ENCODE measurements around the gene XRCC4.

Gene XRCC4

DNA sequence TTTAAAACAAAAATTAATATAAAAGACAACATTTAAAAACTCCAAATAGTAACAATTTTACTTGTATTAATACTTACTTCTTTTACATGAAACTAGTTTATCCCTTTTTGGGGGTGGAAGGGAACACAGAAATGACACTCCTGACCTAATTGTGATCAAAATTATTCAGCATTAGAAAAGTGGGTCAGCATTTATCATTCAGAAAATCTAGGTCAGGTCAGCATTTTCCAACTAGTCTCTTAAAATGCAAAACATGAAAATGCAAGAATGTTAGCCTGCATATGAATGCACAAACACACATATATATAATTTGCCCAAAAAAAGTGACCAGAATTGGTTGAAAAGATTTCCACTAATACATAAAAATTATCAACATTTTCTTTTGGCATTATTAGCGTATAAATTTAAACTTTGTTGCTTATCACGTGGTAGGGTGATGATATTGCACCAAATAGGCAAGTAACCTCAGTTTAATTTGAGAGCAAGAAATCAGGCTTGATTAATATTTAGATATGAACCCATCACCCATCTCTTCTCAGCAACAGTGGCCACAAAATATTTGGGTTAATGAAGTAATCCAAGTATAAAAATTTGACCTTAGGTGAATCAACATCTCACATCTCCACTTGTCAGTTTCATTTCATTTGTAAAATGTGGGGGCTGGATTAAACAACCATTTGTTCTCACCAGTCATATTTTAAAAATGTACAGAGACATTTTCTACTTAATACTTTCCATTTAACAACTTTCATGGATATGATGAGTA, 5.9 kb upstream of the XRCC4 start:
- no peak for DNase-seq (ENCODE audit: low read depth)

DNA sequence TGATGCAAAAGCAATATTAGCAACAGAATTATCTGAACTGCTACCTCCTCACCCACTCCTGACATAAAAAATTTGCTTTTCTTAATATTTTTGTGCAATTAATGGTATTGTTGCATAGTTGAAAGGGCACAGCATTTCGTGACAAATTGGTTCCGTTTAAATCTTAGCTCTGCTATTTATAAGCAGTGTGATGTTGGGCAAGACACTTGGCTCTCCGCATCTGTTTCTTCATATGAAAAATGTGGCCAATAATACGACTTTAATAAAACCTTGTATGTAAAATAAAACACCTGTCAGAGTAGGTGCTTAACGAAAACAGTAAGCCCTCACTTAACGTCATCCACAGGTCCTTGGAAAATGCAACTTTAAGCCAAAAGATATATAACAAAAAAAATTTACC, 4.4 kb upstream of the XRCC4 start:
- no peak for DNase-seq (ENCODE audit: low read depth)

DNA sequence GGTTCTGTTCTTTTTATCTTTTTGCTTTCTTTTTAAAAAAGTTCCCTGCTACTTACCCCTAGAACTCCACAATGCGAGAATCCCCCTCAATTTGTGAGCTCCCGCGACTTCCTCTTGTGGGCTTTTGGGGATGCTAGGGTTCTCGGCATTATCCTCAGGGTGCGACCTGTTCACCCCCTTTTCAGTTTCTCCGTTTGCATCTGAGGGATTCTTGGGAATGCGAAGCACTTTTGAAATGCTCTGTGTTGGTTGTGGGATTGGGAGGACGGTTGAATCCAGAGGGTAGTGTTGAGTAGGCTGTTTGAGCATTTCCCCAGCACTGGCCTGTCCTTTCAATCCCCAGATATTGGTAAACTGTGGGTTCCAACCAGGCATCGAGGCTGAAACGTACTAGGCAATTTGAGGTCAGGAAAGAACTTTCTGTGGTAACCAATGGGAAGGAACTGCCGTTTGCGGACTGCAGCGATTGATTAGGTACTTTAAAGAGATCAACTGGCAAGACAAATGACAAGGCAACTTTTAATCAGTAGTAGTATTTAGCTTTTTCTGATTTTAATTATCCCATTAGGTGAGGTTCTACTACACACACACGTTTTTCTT, 415 bp downstream of the XRCC4 start:
- no peak for DNase-seq (ENCODE audit: low read depth)

DNA sequence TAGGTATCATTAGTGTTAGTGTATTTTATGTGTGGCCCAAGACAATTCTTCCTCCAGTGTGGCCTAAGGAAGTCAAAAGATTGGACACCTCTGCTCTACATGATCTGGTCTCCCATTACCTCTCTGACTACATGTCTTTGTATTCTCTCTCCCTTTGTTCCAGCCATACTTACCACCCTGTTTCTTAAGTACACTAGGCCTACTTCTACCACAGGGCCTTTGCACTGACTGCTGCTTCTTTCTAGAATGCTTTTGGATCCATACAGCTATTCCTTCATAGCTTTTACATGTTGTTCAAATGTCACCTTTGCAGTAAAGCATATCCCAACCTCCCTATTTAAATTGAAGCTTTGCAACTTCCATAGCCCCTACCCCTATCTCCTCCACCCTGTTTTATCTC, 5.4 kb downstream of the XRCC4 start:
- no peak for DNase-seq (ENCODE audit: low read depth)

DNA sequence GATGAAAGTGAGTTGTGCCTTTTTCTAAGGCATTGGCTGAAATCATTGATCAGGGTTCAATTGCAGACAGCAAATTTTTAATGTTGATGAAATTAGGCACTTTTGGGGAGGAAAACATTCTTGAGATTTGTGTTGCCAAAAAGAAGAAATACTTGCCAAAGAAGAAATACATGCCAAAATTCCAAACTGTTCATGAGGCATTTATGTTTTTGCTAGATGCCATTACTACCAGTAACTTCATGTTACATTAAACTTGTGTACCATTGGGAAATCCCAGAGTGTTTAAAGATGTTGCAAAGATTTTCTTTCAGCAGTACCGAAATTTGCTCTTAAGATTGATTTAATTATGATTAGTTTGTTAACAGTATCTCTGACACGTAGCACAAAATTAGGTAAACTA, 7.0 kb downstream of the XRCC4 start:
- no peak for DNase-seq (ENCODE audit: low read depth)

DNA sequence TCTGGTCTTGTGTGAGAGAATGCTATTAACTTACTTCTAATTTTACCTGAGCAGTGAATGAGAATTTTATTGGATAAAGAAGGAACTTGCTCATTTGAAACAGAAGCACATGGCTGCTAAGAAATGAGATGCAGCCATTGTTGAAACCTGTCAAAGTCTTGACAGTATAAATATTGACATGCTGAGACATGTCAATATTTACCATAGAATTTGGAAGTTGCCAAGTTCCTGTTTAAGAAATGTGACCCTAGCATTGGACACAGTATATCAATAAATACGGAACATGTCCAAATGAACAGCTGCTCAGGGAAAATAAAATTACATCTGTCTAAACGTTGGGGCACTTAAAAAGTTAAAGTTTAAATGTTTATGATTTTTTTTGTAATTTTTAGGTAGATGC, 7.8 kb downstream of the XRCC4 start:
- DNase-seq (ENCODE audit: low read depth) = no peak

DNA sequence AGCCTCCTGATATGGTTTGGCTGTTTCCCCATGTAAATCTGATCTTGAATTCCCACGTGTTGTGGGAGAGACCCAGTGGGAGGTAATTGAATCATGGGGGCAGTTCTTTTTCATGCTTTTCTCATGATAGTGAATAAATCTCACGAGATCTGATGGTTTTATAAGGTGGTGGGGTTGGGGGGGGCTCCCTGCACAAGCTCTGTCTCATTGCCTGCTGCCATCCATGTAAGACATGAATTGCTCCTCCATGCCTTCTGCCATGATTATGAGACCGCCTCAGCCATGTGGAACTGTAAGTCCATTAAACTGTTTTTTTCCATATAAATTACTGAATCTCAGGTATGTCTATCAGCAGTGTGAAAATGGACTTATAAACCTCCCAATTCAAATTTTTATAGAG, 12.8 kb downstream of the XRCC4 start:
- DNase-seq (ENCODE audit: low read depth) = no peak

DNA sequence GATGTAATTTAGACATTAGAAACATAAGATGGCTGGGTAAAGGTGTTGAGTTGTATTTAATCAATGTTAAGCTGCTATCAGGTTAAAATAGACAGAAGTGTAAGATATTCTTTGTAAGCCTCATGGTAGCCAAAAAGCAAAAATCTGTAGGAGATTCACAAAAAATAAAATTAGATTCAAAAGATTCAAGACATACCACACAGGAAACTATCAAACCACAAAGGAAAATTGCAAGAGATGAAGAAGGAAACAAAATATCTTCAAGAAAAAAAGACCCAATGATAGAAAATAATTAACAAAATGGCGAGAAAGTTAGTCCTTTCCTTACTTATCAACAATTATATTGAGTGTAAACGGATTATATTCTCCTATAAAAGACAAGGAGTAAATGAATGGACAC, 15.3 kb downstream of the XRCC4 start:
- DNase-seq (ENCODE audit: low read depth) = no peak

DNA sequence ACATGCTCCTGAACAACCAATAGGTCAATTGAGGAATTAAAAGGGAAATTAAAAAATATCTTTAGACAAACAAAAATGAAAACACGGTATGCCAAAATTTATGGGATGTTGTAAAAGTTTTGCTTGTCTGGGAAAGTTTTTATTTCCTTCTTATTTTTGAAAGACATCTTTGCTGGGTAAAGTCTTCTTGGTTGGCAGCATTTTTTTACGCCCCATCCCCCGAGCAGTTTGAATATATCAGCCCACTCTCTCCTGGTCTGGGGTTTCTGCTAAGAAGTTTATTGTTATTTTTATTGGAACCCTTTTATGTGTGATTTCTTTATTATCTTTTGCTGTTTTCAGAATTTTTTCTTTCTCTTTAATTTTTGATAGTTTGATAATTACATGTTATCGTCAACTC, 16.3 kb downstream of the XRCC4 start:
- DNase-seq (ENCODE audit: low read depth) = no peak

DNA sequence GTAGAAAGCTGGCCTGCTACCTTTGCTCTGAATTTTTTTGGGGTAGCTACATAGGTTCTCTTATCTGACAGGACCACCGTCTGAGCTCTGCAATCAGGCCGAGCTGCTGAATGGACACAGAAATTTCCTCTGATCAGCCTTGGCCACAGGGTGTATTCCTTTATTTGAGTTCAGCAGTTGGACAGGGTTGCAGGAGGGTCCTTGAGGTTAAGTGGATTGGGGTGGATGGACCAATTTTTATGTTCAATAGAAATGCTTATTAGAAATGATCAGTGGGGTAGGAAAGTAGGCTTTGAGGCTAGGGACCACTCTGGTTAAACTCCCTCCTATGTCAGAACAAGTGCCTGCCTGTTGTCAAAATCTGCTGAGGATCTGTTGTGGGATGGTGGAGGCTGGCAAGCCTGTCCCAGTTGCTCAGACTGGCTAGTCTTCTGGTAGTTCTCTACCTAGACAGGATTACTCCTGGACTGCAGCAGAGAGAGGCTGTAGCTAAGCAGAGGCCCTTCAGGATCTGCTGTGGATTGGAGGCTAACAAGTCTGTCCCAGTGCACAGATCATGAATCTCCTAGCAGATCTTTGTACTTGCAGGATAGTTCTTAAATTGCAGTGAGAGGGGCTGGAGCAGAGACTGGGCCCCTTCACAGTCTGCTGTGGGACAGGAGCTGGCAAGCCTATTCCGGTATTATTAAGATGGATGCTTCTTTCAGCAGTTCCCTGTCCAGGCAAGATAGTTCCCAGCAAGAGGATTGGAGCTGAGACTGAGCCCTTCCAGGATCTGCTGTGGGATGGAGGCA, 18.0 kb downstream of the XRCC4 start:
- DNase-seq (ENCODE audit: low read depth) = no peak

DNA sequence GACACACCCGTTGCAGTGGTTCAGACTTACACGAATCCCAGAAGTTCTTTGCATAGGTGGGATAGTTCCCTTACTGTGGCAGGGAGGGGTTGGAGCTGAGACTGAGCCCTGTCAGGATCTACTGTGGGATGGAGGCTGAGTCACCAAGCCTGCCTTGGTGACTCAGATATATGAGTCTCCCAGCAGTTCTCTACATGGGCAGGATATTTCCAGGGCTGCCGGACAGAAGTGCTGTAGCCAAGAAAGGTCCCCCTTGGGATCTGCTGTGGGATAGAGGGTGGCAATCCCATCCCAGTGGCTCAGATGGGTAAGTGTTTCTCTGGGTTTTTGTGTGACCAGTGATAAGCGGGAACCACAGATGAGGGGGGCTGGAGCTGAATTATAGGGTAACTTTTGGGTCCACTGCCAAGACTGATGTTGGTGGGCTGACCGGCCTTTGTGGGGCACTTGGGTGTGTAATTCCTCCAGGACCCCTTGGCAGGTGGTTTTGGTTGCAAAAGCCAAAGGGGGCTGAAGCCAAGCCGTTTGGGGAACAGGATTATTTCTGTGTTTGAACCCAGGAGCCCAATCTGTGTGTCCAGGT, 18.7 kb downstream of the XRCC4 start:
- peak; percentile 60 for DNase-seq (ENCODE audit: low read depth)

DNA sequence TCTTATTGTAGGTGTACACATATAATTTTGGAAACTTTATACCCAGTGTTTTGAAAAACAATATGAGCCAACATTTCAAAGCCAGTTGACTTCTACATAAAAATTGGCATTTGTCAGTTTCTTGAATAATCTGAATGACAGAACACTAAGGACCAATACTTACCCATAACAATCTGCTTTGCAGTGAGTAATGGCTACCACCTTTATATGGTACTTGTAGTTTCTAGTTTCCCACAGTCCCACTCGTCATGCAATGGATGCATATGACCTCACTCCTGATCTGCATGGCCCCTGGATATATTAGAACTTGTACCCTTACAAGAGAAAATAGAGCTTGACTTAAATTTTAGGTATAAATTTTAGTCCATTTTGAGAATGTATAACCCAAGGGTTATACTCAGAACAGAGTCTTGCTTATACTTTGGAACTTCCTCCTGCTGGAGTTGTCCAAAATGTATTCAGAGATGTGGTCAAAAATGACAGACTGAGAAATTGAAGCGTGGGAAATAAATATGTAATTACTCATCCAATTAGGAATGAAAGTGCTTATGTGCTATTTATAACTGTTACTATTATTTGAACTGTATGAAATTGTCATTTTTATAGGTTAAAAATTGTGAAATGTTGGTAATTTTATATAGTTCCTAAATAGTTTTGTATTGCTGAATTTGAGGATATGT, 19.5 kb downstream of the XRCC4 start:
- DNase-seq (ENCODE audit: low read depth) = no peak

DNA sequence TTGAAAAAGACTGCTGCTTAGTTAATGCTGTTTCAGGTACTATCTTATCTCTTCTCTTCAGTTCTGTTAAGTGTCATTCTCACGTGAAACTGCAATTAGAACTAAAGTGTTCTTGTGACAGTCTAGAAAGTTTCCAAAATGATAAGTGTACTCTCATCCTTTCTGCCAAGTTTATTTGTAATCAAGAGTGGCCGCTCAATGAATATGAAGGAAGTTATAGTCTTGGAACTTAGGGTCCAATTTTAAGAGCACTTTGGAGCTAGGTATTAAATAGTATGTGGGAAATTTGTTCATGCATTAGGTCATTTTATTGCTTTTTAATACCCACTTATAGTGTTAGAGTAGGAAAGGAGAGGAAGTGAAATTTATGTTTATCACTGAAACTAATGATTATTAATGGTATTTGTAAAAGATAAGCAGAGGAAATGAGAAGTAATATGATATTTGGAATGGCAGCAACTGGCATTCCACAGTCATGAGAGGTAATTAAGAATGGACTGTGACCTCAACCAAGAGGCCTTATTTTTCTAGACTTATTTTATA, 20.4 kb downstream of the XRCC4 start:
- no peak for DNase-seq (ENCODE audit: low read depth)

DNA sequence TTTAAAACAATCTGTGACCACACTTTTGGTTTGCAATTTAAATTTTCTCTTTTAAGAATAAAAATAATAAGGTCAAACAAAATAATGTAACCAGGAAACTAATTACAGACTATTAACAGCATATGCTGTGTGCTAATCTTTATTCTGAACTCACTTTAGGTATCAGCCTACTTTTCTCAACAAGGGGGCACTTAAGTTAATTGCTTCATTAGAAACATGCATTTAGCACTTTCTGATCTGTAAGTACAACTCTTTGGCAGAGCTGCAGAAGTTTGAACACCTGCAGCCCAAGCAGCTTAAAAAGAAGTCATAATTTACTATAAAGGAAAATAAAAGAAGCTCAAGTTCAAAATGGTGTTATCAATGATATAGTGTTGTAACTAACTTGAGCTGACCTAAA, 21.7 kb downstream of the XRCC4 start:
- DNase-seq (ENCODE audit: low read depth) = no peak

DNA sequence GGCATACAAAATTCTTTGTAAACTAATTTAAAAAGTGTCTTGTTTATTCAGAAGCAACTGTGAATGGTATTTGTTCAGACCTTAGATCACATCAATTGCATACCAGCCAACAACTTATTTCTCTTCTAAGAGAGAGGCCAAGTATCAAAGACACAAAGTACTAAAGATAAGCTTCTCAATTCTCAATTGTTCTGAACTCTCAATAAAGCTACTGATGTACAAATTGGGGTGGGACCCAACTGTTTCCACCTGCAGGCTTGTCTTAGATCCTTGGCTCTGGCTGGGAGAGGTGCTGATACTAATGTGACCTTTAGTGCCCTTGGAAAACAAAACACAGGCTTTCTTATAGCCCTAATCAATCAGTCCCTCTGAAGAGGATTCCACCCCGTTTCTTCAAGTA, 22.1 kb downstream of the XRCC4 start:
- DNase-seq (ENCODE audit: low read depth) = no peak

DNA sequence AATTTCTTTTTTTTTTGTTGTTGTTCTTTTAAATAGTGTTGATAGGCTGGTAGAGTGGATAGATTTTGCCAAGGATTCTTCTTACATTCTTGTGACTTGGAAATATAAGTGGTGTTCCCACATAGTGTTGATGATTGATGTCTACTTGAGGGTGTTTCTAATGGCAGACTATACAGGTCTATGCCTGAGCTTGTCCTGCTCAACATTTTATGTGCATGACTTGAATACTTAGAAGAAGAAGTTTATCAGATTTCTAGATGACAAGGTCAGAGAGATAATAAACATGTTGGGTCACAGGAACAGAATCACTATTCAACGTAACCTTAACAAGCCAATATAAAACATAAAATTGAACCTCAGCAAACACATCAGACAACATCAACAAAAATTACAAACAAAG, 24.2 kb downstream of the XRCC4 start:
- no peak for DNase-seq (ENCODE audit: low read depth)

DNA sequence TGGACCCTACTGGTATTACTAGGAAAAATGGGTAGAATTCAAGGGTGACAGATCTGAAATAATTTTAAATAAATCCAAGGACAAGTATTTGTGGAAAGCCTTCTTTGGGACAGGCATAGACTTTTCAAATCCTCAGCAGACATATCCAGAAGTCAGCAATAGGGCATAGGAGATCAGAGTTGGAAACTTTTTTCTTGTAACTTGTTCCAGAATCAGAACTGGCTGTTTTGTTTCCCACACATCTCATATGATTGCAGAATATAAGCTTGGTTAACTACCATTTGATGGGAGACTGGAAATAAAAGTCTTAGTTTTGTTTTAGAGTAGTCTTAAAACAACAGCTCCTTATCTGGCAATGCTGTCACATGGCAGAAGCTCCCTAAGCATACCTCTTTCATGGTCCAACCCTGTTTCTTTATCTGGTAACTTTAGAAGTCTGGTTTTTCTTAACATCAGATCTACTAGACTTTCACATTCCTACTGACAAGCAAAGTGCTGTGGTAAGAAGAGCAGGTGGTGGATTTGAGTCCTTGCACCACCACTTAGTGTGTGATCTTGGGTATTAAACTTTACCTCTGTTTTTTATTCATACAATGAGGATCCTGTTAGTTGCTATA, 25.1 kb downstream of the XRCC4 start:
- no peak for DNase-seq (ENCODE audit: low read depth)

DNA sequence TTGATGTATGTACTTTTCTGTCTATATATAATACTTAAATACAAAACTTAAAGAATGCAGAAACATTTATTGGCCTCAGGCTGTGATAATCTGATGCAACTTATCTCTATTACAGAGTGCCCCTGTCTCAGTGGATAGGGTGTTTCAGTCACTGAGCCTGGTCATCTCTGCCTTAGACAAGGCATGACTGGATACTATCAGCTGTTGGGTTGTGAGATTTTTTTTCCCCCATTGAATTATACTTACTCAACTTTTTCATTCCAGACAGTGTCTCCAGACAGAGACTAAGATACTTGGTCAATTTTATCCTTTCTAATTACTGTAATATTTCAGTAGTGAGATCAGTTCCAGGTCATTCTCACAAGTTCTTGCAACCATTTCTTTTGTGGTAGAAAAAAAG, 26.7 kb downstream of the XRCC4 start:
- DNase-seq (ENCODE audit: low read depth) = no peak

DNA sequence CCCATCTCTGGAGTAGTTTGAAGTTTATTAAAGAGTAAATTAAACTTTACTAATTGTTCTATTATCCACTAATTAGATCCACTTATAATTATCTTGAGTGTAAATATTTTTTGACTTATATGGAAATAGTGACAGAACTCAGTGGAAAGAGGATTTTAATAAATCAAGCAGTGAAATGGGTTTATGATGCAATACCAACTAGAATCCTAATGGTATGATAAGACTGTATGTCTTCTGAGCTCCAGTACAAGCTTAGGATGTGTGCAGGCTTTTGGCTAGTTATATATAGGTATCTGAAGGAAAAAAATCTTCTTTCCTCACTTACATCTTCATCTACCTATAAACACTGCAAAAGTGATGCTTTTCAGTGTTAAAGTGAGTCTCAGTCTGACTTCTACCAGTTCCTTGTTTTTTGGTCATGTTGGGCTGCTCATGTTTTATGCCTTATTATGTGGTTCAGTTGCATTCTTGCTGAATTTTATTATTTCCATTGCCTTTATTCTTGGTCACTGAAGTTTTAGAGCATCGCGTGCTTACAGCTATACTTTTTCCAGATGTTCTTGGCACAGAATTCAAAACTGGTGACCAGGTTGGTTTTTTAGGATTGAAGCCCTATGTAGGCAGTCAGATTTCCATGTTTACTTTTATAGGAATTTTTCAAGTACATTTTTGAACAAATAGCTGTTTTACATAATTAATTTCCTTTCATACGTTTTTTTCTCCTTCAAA, 30.5 kb downstream of the XRCC4 start:
- peak; percentile 24 for DNase-seq (ENCODE audit: low read depth)

DNA sequence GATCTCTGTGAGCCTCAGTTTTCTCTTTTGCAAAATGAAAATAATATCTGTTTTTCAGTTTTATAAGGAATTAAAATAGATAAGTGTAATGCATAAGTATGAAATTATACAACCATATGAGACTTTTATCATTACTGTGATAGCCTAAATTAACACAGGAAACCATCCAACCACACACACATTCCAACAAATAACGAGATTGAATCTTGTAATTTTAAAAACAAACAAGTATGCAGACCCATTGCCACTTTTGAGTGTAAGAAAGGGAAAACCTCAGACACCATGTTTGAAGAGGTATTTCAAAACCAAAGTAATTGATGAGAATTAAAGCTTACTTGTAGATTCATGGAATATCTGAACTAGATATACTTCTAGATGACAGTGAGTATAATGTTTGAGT, 32.0 kb downstream of the XRCC4 start:
- no peak for DNase-seq (ENCODE audit: low read depth)

DNA sequence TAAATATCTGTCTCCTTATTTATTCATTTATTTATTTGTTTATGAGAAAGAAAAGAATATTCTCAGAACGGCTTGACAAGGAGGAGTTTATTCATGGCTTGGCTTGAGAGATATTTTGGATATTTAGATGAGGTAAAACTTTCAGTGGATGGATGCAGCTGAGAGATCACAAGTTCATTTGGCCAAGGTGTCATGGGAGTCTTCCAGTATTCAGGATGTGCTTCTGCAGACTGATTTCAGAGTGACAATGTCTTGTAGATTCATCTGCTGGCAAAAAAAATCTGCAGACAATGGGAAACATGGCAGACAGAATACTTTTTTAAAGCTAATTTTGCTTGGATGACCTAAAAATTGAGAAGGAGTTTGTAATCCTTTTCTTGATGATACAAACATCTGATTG, 38.5 kb downstream of the XRCC4 start:
- no peak for DNase-seq (ENCODE audit: low read depth)
